Coronary artery (tissue), 2 donors: ENCODE data around the gene MAD1L1.
"Not testable (repeated sequence)": the region's sequence is repeated elsewhere in the genome, so short reads cannot be mapped to it uniquely, and the experiment has no call there.

Experiments
- DNase-seq: peaks from one replicate; pipeline ENCODE4 v3.0.0-alpha.2; 2017; ENCODE audit warnings: low spot score
- H3K27ac ChIP-seq, 2 donors: fragments of 200-600 bp; sonication (generic); one replicate each; pipeline ENCODE4 v1.5.1; 2016 to 2019
- H3K4me3 ChIP-seq: fragments of 200-600 bp; sonication (generic); 2 replicates; pipeline ENCODE4 v1.5.1; 2016; ENCODE audit warnings: mild to moderate bottlenecking, moderate library complexity
- CTCF ChIP-seq: fragments of 200-600 bp; sonication (generic); IDR thresholded peaks from one replicate; pipeline ENCODE4 v1.5.1; 2019; ENCODE audit warnings: antibody characterized with exemption

MAD1L1 gene

DNA sequence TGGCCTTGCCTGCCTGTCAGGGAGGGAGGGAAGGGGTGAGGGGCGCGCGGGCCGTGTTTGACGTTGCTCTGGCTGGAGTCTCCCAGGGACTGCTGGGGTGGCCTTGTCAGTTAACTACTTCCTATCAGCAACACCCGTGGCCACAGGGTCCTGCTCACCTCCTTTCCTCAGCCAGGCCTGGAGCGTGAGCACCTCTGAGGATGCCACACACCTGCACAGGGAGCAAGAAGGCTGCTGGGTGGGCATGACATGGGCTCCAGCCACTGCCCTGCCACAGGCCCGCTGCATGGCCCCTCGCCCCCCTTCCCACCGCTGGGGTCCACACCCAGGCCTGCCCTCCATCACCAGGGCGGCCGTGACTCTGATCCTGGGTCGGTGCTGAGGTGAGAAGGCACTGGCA, 350.3 kb downstream of the MAD1L1 start:
- no peak for DNase-seq
- H3K27ac ChIP-seq, result no peak overlapping the region
- no peak for TF ChIP-seq CTCF
- no peak overlapping the region for H3K4me3 ChIP-seq

DNA sequence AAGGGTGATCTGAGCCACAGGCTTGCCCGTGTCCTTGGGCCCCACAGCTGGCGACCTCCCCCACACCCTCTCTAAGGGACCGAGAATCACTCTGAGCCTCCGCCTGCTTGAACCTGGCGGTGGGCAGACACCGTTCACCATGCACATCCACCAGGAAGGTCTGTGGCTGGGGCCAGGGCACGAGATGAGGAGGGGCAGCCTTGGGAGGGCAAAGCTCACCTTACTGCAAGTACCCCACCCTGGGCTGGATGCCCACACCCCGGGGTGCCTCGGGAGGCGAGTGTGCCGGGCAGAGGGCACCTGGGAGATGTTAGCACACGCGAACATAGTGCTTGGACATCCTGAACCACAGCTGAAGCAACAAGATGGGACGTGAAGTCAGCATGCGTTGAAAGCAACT, 350.8 kb downstream of the MAD1L1 start:
- no peak for TF ChIP-seq CTCF
- DNase-seq, result no peak
- Histone ChIP-seq H3K4me3 (no peak overlapping the region), H3K27ac (no peak overlapping the region)

- not testable (repeated sequence) for DNase-seq, H3K27ac ChIP-seq, H3K4me3 ChIP-seq
Observed at GRCh38 chr7:1876641-1877040, 356.1 kb downstream of the MAD1L1 start.

- DNase-seq, H3K4me3 ChIP-seq, H3K27ac ChIP-seq: not testable (repeated sequence)
Observed at GRCh38 chr7:1875392-1876199, 357.1 kb downstream of the MAD1L1 start.

DNA sequence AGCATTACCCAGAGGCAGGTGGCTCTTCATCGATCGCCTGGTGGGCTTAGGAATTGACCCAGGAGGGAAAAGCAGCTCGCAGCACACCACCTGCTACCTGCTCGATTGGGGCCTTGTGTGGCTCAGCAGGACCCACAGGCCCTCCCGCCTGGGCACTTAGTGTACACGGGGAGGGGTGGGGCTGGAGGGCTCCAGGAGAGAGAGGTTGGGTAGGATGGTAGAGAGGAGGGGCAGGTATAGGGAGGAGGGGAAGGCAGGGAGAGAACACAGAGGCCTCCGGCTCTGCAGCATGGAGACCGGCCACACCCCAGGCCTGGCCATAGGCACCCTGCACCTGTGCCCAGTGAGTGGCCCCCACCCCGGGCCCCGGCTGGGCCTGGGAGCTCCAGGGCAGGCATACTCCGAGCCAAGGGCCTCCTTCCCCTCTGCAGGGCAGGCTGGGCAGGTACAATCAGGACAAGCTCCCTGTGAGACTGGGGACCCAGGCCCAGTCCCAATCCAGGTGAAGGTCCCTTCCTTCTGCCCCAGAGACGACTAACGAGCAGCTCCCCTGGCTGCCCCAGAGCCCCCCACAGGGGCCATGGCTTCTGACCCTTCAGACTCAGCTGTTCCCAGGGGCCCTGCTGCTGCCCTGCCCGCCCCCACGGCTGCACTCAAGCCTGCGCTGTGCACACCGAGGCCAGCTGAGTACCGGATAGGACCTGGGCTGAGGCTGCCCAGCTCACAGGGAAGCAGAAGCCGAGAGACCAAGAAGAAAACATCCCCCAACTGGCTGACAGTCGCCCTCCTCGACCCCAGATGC, 358.0 kb downstream of the MAD1L1 start:
- DNase-seq, H3K4me3 ChIP-seq, H3K27ac ChIP-seq: not testable (repeated sequence)

DNA sequence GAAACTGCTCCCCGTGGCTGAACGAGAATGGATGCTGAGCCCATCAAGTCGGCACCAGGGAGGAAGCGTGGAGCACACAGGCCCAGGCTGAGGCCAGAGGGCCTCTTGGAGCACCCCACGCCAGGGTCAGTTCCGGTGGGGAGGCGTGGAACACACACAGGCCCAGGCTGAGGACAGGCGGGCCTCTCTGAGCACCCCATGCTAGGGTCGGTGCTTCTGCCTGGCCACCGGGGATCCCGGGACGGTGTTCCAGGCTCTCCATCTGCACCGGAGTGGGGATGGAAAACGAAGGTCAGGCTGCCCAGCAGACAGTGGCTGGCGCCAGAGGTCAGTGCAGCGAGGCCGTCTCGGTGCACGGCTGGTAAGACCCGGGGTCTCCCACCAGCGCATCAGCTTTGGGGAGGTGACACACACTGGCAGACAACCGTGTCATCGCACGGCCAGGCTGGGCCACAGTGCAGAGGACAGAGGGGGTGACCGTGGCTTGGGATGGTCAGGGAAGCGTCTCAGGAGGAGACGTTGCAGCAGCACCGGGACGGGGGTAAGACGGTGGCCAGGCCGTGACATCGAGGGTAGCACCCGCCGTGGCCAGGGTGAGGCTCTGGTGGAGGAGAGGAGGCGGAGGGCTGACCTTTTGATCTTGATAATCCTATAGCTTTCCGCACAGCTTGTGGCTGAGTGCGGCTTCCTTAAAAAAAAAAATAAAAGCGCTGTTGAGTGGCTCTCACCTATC, 358.7 kb downstream of the MAD1L1 start:
- TF ChIP-seq CTCF, result no peak
- no peak for DNase-seq
- H3K4me3 ChIP-seq, result no peak overlapping the region

GRCh38 chr7:1873421-1873820, 359.3 kb downstream of the MAD1L1 start:
- no peak overlapping the region for H3K4me3 ChIP-seq
- no peak for TF ChIP-seq CTCF
- no peak for DNase-seq
- H3K27ac ChIP-seq, result no peak overlapping the region

More for the DNA sequence above, 358.7 kb downstream of the MAD1L1 start:
- no peak overlapping the region for H3K27ac ChIP-seq

DNA sequence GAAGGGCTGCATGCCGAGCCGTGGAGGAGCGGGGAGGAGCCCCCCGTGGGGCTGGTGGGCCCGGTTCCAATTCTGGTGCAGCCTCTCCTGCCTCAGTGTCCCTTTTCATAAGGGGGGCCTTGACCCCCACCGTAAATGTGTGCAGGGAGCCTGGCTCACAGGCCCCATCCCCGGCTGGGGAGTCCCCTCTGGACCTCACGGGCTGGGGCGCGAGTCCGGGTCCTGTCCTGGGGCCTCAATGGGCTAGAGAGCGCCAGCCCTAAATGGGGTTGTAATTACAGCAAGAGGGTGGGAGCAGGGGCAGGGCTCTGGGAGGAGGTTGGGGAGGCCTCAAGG, 359.7 kb downstream of the MAD1L1 start:
- TF ChIP-seq CTCF, result no peak
- no peak overlapping the region for H3K27ac ChIP-seq
- no peak overlapping the region for H3K4me3 ChIP-seq
- no peak for DNase-seq
